Activated CD4-positive, alpha-beta T cell treated with anti-CD3 and anti-CD28 coated beads for 1 hour (primary cell): ENCODE measurements around the gene RFX3.

Experiments
- DNase-seq: peaks from one replicate; pipeline ENCODE4 v3.0.0-alpha.2; 2020

Gene RFX3

DNA sequence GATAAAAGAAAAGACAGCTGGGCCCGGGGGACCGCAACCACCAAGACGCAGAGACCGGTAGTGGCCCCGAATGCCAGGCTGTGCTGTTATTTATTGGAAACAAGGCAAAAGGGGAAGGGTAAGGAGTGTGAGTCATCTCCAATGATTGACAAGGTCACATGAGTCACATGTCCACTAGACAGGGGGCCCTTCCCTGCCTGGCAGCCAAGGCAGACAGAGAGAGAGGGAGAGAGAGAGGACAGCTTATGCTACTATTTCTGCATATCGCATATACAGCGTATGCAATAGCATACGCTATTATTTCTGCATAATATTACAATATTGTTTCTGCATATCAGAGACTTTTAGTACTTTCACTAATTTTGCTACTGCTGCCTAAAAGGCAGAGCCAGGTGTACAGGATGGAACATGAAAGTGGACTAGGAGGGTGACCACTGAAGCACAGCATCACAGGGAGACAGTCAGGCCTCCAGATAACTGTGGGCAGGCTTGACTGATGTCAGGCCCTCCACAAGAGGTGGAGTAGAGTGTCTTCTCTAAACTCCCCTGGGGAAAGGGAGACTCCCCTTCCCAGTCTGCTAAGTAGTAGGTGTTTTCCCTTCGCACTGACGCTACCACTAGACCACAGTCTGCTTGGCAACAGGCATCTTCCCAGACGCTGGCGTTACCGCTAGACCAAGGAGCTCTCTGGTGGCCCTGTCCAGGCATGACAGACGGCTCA, 50.3 kb downstream of the RFX3 start:
- DNase-seq: no peak

DNA sequence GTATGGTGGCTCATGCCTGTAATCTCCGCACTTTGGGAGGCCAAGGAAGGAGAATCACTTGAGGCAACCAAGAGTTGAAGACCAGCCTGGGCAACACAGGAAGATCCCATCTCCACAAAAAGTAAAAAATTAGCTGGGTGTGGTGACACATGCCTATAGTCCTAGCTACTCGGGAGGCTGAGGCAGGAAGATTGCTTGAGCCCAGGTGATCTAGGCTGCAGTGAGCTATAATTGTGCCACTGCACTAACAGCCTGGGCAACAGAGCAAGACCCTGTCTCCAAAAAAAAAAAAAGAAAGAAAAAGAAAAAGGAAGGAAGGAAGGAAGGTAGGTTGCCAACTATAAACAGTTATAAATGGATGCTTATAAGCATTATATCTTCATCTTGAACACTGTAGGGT, 51.0 kb downstream of the RFX3 start:
- no peak for DNase-seq

DNA sequence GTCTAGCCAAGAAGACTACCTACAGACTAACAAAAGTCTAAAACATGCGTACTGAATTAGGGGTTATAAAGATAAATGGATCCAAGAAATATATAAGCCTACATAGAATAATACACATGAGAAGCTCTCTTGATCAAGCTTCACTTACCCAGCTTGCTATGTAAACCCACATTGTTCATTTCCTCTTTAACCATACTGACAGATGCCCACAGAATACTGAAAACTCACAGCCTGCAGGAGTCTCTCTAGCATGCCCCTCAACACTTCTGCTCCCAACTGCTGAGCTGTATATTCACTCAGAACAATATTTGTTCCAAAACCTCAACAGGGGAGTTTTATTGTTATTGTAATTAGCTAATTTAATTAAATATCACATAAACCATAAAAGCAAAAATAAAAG, 52.4 kb downstream of the RFX3 start:
- no peak for DNase-seq

DNA sequence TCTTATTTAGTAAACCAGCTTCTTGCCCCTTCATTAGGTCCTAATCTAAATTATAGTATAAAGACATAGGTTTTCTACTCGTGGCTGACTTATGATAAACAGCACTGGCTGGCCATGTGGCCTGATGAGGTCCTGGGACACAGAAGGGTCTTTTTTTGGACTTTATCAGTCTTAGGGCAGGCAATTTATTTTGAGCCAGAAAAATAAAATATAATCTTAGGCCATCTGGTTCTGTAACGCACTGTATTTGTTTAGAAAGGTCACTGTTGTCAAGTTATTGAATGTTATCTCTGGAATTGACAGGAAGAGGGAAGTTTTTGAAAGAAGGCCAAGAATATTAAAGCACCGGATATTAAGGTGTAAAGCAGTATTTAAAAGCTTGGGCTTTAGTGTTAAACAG, 53.9 kb downstream of the RFX3 start:
- no peak for DNase-seq

DNA sequence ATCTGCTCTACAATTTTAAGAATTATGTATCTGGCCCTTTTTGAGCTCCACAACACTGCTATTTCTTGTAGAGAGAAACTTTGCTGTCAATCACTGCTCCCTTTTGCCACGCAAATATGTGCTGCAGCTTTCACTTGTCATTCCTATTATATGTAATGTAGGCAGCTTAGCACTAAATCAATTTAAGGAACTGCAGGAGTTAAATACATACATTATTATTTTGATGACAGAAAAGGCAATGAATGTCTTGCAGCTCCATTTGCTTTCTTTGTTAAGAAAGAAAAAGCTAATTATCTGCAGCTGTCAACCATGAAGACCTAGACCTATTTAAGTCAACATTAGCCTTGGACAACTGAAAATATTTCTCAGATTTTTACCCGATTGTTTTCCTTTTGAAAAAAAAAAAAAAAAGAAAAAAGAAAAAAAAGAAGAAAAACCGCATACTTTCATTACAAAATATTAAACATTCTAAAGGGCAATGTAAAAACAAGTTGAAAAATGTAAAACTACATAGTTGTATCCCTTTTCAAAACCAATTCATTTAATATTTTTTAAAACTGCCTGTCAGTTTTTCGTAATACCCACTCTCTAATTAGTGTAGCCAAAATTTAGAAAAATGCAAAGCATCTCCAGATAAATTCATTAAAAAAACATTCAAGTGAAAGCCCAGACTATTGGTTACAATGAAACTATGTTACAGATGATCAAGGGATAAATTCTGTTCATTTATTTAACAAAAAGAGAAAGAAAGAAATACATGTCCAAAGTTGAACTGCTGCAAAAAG, 57.2 kb downstream of the RFX3 start:
- DNase-seq: no peak

DNA sequence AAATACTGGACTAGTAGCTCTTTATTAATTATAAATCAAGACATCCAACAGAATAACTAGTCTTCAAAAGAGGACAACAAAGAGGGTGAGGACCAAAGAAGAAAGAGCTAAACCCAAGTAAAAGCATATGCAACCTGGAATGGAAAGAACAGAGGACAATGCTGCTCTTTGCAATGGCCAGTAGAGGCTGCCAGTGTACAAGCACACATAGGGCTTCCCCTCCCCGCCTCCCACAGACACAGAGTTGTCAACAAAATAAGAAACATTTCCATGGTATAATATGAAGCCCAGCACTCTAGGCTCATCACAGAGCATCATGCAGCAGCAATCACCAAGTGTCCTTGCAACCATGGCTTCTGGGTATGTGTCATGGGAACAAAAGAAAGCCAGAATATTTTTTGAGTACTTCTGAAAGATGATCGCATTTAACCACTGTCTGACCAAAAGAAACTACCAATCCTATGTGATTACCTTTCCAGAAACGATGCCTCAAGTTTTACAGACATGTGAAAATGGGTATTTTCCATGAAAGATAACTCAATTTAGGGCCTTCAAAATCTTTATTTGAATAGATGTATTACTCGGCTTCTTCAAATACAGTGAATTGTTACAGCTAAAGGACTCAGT, 58.1 kb downstream of the RFX3 start:
- peak; percentile 39 for DNase-seq

DNA sequence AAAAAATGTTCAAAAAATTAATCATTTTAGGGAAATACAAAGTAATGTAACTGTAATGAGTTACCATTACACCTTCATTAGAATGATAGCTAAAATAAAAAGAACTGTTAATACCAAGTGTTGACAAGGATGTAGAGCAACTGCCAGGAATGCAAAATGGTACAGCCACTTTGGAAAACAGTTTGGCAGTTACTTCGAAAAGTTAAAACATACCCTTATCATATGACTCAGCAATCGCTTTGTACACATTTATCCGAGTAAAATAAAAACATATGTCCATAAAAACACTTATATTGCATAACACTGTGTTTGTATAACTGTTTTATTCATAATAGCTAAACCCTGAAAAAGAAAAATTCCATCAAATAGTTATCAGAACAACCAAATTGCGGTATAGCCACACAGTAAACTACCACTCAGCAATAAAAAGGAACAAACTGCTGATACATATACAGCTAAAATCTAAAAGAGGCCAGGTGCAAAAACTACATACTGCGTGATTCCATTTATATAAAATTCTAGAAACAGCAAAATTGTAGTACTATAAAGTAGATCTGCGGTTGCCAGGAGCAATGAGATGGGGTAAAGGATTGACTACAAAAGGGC, 61.7 kb downstream of the RFX3 start:
- no peak for DNase-seq

DNA sequence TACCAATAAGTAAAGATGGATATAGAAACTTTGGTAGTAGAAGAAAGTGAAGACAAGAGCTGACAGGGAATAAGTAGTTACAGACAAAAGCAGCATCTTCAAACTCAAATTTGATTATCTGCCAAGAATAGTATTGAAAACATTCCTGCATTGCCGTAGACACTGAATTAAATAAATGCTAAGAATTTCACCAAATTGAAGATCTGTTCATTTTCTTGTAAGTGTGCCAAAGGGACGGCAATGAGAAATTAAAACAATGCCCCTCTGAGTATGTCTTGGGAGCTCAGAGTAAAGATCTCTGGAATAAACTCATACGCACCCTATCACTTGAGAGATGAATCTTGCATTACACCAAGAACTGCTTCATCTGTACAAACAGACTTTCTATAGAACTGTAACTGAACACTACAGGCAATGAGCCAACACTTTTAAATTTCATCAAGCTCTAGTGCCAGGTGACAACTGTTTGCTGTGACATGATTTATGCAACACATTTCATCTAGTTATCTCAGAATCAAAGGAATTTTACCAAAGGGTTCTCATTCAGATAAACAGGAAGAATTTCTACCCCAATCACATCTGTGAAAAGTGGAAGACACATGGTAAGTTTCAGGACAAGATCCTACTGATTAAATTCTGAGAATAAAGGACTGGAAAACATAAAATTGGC, 66.9 kb downstream of the RFX3 start:
- DNase-seq: no peak

DNA sequence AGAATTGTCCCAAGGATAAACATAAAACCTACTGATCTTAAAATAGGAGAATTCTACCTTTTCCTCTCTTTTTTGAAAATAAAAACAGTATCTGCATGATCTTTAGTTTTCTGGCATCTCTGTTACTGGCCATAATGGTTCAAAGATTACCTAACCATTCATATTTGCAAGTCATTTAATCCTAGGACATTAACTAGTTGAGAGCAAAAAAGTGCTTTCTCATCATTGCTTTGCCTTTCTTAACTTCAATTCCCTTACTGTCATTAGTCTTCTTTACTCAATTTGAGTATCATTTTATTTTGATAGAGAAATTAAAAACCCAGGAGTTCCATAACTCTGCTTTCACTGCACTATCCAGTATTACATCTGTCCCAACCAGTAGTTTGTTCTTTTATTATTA, 68.6 kb downstream of the RFX3 start:
- DNase-seq: no peak

DNA sequence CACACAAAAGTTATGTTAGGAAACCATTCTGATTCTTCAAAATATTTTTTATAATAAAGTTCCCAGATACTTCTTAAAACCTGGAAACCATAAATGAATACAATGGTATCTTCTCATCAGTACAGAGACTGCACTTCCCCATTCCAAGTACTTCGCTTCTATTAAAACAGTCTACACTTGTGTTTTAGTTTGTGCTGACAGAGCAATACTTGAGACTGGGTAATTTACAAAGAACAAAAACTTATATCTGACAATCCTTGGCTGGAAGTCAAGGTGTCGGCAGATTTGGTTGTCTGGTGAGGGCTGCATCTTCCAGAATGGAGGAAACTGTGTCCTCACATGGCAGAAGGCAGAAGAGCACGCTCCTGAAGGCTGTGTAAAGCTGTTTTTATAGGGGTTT, 70.1 kb downstream of the RFX3 start:
- DNase-seq: no peak

DNA sequence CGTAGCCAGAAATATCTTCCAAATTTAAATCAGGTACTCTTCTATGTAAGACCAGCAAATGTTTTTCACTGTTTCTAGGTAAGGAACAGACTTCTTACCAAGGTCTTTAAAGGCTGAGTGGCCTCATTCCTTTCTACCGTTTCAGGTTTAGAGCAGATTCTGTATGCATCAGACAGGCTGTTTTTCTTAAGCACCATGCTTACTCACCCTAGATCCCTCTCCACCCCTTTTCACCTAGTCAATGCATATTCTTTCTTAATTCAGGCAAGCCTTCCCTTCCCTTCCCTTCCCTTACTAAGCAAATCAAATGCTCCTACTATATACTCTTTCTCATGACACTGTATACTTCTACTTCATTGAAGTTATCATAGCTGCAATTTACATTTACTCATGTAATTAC, 70.7 kb downstream of the RFX3 start:
- no peak for DNase-seq

DNA sequence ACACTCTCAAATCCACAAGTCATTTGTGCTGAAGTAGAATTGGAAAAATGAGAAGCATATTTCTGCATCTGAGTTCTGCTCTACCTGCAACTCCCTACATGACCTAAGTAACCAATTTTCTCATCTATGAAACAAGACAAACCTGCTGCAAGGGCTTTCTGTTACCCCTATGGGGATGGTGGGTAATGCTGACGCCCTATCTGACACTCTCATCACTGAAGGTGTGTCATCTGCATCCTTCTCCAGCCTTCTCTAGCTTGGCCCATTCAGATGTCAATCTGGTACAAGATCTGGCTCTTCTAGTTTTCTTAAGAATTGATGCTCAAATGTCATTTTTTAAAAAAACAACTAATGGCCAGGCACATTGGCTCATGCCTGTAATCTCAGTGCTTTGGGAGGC, 73.8 kb downstream of the RFX3 start:
- no peak for DNase-seq

DNA sequence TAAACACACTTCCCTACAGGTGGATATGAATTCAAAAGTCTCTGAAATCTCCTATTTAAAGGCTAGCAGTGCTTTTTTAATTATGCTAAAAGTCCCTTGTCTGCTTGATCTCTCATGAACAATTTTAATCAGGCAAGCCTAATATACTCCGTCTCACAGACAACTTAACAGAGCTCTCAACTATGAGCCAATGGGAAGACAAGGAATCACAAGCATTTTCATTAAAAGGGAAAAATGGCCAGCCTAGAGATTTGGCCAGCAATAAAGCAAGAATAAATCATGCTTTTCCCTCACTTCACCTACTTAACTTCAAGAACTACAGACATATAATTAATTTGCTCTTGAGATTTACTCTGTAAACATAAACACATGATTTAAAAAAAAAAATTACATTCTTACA, 78.0 kb downstream of the RFX3 start:
- DNase-seq: no peak

DNA sequence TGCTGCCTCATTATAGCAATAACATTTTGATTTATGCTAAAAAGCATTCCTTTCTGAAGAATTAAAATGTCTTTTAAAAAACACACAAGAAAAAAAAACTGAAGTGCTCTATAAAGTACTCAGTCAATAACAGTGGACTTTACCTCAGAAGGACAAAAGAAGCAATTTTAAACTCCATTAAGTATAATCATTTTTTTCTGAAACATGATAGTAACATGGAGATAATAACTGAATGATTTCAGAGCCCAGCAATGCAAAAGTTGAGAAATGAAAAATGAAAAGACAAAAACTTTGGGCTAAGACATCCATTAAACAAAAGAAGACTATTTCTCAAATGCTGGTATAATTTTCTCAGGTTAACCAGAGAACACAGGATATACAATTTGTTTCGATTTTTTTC, 78.7 kb downstream of the RFX3 start:
- no peak for DNase-seq

DNA sequence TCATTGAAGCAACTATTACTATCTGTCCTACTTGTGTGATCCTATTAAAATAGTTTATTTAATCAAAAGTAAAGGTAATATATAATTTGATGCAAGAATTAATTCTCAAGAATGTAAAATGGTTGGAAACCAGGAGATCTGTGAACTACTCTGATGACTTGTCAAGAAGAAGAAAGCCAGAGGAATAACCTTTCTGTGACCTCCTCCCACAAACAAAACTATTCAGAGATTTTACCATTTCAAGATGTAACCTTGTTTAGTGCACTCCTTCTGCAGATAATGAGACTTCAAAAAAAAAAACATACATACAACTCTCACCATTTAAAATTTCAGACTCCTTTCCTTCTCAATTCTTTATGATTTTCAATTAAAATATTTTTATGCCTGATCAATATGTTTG, 79.5 kb downstream of the RFX3 start:
- no peak for DNase-seq

DNA sequence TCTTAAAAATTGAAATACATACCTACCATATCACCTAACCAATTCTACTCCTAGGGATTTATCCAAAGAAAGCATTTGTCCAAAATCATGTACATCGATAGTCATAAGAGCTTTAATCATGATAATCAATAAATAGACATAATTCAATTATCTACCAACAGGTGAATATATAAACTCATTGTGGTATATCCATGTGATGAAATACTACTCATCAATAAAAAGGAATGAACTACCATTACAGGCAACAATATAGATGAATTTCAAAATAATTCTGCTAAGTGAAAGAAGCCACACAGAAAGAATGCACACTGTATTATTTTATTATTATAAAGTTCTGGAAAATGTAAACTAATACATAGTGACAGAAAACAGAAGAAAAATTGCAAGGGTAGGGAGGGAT, 81.8 kb downstream of the RFX3 start:
- DNase-seq: no peak

DNA sequence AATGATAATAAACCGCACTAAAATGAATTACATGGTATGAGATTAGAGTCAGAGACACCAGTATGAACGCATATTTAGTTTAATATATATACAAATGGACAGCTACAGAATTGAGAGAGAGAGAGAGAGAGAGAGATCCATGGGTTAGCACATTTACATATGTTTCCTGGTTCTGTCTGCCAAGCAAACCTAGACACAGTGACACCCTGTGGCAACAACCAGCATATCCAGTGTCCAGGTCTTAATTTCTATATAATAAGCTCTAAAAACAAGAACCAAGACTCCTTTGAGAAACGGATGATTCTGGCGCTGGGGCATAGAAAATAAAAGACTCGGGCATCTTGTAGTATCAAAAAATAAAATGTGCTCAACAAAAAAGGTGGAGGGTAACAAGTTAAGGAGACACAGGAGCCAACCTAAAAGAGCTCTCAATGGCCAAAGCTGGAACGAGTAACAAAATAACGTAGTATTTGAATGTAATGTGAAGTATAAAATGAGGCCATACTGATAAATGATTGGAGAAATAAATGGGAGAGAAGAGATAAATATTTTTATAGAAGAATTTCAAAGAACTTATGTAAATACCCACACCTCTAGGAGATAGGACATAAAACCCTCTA, 84.5 kb downstream of the RFX3 start:
- no peak for DNase-seq

DNA sequence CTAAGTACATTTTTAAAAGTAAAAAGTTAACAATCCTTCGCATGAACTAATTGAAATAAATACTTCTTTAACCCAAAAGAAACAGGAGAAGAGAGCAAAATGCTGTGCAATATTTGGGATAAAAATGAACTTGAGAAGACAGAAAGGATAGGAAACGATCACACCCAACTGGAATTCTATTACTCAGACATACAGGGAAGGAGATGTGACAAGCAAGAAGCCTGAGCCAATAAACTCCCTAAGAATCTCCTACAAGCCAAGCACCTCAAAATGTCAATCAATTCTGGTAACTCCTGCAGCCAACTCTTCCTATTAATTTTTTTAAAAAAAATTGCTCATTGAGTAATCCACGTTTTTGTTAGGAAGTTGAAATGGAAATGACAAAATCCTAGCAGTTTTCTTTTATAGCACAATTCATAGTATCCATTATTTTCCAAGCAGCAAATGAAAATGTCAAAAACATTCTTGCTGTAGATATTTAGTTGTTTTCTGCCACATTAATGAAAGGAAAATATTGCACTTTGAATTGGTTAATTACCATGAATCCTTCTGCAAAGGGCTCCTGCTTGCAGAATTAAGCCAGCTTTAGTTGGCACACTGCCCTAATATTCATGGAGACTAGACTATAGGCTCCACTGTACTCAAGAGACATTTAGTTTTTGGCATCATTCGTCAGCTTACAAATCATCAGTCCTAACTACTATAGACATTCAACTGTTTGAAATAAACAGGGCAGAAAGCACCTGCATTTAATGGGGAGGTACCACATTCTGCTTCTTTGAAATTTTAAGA, 89.0 kb downstream of the RFX3 start:
- no peak for DNase-seq

DNA sequence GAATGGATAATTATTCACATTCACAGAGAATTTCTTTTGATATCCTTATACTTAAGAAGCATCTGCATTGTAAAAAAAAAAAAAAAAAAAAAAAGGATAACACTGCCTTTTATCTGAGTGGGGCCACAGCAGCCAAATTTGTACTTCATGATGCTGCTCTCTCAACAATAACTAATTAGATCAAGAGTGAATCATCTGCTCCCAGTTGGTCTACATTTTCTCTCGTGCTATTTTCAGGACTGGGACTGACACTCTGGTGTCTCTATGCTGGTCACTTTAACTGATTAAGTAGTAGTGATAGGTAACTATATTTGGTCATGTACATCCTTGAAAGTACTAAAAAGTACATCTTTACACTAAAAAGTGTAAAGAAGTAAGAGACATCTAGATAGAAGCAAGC, 90.1 kb downstream of the RFX3 start:
- no peak for DNase-seq

DNA sequence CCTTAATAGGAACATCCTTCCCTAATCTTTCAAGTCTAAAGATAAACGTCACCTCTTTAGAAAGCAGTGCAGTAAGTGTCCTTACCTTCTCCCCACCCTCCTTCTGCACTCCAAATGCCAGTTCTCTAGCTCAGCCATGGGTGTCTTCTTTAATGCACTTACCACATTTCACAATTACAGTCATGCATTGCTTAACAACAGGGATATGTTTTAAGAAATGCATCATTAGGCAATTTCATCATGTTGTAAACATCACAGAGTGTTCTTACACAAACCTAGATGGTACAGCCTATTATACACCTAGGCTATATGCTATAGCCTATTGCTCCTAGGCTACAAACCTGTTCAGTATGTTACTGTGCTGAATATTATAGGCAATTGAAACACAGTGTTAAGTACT, 91.2 kb downstream of the RFX3 start:
- DNase-seq: no peak

DNA sequence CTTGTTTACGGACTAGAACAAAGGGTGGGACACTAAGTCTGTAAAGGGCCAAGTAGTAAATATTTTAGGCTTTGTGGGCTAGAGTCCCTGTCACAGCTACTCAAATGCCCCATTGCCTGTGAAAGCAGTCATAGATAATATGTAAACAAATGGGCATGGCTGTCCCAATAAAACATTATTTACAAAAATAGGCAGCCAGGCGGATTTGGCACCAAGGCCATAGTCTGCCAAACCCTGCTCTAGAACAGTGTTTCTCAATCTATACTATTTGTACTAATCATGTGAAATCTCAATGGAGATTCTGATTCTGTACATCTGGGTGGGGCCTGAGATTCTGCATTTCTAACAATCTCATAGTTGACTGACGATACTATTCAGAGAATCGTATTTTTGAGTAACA, 92.0 kb downstream of the RFX3 start:
- no peak for DNase-seq

DNA sequence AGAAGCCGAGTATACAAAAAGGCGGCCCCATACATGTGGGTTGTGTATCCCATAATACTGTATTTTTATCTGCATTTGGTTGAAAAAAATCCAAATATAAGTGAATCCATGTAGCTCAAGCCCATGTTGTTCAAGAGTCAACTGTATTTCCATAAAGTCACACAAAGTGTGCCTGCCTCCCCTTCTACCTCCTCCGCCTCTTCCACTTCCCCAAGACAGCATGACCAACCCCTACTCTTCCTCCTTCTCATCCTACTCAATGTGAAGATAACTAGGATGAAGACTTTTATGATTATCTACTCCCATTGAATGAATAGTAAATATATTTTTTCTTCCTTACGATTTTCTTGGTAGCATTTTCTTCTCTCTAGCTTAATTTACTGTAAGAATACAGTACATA, 92.7 kb downstream of the RFX3 start:
- no peak for DNase-seq
